GM19463 (cell line): ENCODE data around the gene SNRNP200.

Experiments used
- ATAC-seq: cut with Tn5 transposase; IDR thresholded peaks from one replicate; pipeline ENCODE4 v1.9.1; 2021; ENCODE audit warnings: mild to moderate bottlenecking, moderate library complexity; ENCODE audit not compliant: unreplicated experiment

SNRNP200 gene

DNA sequence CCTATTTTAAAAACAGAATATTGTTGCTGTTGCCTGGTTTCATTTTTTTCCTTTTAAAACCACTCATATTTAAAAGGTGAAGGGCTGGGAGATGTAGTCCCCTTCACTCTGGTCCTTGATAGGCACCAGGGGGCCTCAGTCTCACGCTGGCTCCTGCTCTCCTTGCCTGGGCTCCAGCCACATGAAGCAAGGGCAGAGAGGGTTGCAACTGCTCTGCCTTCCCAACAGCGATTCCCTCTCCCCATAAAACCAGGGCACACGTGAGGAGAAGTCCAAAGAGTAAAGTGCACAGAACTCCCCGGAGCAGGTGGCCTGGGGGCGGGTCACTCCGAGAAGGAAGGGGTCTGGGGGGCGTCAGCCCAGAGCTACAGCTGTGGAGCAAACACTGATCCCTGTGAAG, 52.3 kb downstream of the SNRNP200 start:
- ATAC-seq: no peak

DNA sequence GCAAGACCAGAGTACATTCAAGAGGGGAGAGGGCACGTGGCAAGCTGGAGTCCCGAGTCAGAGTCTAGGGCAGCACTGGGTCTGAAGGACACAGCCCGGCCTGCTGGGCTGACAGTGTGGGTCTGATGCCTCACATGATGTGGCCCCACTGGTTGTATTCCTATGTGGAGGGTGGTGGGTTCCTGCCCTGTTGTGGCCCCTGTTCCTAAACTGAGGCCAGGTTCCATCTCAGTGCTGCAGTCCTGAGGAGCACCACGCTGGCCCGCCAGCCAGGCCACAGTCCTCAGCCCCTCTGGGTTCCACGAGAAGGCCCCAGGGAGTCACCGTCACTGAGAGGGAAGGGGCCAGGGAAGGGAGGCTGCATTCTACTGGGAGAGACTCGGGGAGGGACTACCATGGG, 52.8 kb downstream of the SNRNP200 start:
- no peak for ATAC-seq

DNA sequence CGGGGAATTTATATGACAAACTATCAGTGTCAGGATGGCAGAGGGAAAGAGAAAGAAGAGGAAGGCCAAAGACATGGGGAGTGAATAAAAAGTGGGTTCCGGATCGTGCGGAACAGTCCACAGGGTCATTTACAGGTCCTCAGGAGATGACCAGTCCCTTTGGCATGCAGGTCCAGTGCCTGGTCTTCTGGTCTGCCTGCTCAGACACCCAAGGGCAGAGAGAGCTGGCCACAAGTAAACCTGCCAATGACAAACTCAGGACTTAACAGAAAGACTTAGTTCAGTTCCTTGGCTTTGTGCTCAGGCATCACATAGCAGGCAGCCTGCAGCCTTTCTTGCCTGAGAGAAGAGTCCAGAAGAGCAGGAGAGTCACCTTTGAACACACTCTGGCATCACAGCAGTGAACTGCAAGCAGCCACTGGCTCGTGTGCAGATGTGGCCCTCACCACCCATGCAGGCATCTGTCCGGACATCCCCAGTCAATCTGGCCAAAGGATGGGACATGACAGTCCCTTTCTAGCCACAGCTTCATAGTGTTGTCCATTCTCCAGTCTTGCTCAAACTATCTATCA, 53.5 kb downstream of the SNRNP200 start:
- ATAC-seq: no peak

DNA sequence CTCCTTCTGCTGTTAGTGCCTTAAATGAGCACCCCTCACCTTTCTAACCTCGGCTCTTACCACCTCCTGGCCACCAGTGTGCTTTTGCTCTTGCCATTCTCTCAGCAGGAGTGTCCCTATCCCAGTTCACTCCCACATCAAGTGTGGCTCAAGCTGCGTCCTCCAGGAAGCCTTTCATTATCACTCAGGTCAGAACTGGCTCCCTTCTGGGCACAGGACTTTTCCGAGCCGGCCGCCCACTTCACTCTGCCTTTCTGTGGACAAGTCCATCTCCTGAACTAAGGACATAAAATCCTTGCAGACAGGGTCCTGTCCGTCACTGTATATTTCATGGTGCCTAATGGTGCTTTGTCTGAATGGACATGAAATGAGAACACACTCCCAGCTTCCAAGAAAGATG, 55.2 kb downstream of the SNRNP200 start:
- ATAC-seq: no peak

DNA sequence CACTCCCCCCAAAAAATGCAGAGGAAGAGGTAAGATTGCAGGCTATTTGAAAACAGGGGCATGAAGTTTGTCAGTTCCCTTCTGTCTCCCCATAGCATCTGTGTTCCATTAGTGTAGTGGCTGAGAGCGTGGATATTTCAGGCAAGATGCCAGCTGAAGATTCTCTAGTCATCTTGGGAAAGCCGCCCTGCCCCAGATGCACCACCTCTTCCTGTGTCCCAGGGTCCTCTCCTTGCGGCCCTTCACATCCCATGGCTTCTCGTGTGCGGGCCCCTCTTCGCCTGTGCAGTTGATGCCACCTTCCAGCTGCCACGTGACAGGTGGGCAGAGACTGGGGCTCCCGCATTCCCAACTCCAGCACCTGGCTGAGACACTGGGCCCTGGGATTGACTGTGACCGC, 55.7 kb downstream of the SNRNP200 start:
- no peak for ATAC-seq

DNA sequence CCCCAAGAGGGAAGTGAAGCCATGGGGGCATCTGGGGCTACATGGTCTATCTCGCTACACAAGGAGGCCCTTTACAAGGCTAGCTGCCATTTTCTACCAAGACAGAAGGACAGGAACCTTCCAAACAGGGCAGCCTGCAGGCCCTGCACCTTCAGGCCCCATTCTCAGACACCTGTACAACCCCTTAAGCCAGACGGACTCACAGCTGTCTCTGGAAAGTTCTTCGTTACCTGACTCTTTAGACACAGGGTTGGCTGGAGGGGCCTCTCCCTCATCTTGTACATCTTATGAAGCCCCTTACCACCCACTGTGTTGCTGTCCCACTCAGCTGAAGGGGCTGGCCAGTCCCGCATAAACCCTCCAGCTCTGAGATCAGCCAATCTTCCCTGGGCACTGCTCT, 56.7 kb downstream of the SNRNP200 start:
- no peak for ATAC-seq

DNA sequence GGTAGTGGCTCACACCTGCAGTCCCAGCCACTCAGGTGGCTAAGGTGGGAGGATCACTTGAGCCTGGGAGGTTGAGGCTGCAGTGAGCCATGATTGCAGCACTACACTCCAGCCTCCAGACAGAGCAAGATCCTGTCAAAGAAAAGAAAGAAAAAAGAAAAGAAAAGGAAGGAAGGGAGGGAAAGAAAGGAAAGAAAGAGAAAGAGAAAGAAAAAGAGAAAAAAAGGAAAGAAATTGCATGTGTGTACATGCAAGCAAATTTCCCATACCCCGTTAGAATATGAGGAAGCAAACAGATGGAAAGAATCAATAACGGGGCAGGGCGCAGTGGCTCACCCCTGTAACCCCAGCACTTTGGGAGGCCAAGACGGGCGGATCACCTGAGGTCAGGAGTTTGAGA, 57.5 kb downstream of the SNRNP200 start:
- no peak for ATAC-seq

DNA sequence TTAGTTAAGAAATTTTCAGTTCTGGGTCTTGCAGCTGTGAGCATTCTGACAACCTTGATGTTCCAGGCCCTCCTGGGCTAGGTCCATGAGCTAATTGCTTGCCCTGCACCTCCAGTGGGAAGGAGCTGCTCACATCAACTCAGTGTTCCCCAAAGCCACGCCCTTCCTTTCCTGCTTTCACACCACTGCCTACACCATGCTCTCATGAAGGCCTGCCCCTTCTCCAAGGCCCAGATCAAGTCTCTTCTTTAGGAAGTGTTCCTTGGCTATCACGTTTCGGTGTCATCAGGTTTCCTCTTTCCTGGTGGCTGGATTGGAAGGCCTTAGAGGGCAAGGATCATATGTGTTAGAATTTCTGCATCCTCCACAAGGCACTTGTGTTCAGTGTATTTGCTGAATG, 58.3 kb downstream of the SNRNP200 start:
- ATAC-seq: no peak

DNA sequence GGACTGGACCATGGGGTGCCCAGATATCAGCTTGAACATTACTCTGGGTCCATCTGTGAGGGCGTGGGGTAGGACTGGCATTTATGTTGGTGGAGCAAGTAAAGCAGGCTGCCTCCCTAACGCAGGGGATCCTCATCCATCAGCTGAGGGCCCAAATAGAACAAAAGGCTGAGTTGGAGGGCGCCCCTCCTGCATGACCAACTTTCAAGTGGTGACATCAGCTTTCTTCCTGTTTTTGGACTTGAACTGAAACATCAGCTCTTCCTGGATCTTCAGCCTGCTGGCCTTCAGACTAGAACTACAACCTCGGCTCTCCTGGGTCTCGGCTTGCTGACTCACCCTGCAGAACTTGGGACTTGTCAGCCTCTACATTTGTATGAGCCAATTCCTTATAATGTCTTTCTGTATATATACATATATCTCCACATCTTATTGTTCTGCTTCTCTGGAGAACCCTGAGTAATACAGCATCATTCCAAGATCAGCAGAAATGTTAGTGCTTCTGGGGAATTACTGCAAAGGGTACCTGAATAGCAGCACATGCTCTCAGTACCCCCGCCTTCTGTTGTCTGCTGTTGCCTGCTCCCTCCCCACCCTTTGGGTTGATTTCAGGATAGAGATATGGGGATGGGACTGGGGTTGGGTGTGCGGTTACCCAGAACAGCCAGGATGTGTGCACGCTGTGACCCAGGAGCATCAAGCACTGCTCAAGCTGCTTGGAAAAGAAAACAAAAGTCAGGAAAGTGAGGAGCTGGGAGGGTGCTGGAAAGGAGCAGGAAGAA, 59.5 kb downstream of the SNRNP200 start:
- no peak for ATAC-seq

DNA sequence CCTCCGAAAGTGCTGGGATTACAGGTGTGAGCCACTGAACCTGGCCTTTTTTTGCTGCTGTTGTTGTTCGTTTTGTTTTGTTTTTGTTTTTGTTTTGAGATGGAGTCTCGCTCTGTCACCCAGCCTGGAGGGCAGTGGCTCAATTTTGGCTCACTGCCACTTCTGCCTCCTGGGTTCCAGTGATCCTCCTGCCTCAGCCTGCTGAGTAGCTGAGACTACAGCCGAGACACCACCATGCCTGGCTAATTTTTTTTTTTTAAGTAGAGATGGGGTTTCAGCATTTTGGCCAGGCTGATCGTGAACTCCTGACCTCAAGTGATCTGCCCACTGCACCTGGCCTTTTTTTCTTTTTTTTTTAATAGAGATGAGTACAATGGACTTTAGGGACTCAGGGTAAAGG, 61.5 kb downstream of the SNRNP200 start:
- ATAC-seq: no peak

DNA sequence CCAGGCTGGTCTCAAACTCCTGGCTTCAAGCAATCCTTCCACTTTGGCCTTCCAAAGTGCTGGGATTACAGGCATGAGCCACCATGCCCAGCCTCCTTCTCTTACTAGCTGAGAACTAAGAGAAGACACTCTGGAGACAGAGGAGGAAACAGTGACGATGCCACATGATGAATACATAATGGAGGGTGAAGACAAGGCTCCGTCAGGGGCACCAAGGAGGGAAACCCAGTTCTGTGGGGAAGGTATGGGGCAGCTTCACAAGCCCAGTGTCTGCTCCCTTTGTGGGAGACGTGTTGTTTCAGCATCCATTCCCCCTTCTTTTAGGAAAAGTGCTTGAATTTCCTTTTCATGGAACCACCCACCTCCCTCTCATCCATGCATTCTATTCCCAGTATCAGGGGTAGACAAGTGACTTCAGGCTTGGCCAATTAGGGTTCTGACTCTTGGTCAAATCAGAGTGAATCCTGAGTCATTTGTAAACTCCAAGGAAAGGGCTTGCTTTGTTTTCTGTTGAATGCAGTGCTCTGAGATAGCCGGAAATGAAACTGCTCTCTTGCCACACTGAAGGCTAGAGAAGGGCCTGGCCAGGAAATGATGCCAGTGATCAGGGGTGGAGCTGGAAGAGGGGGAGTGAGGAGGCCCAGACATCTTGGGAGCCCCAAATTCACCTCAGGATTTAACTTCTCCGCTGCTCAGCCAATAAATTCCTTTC, 63.3 kb downstream of the SNRNP200 start:
- peak; percentile 92 for ATAC-seq

DNA sequence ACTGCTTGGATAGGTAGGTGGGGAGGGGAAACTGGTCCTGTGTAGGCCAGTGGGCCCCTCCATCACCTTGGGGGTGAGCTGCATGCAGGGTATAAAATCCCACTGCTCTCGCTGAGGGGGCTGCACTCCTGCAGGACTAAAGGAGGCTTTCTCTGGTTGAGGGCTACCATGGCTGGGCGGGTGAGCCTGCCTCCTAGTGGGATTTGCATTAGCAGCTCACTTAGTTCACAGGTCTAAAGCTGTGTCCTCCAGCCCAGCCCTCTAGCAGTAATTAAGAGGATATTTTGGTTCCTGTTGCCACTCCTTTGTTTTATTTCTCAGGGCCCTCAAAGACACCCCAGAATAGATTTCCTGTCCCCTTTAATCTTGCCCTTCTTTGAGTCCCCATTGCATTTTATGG, 64.1 kb downstream of the SNRNP200 start:
- no peak for ATAC-seq

DNA sequence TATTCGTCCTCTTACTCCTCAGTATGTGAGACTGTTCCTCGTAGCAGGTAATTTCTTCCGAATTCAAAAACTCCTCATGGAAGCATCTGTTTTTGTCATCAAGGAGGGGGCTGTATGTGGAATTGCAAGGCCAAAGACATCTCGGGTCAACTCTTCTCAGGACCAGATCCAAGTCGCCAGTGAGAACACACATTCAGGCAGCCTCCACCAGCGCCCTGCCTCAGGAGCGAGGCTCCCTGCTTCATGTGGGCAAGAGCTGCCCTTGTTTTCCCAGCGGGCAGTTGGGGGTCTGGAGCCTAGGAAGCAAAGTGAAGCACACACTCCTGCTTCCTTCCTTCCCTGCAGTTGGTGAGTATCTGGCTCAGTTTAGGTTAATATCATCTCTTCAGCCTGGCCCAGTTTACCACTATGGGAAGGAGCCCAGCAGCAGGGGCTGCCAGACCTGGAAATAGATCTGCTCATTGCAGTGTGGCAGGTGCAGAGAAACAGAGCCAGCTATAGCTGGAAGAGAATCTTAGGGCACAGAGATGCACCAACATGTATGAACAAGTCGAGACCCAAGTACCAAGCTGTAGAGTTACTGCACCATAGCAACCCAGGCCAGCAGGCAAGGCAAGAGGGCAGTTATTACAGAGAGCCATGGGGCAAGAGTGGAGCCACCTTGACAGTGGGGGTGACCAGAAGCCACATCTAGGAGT, 64.9 kb downstream of the SNRNP200 start:
- no peak for ATAC-seq

DNA sequence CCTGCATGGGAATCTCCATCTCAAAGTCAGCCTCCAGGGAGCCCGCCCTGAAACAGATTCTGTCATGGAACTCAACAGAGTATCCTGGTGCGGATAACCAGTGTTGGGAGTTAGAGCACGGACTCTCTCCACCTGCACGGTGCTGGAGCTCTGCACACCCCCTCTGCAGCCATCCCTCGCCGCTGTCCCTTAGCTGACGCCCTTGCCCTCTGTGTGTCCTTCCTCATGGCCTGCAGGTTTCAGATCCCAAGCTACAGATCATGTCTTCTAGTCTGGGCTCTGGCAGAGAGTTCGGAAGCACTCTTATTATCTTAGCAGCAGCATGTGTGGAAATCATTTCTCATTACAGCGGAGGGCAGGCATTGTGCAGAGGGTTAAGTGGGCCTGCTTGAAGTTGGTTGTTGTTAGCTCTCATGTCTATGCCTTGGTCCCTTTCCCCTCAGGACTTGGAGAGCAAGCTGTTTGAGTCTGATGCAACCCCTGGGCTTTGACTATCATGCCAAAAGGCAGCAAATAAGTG, 65.5 kb downstream of the SNRNP200 start:
- ATAC-seq: no peak

DNA sequence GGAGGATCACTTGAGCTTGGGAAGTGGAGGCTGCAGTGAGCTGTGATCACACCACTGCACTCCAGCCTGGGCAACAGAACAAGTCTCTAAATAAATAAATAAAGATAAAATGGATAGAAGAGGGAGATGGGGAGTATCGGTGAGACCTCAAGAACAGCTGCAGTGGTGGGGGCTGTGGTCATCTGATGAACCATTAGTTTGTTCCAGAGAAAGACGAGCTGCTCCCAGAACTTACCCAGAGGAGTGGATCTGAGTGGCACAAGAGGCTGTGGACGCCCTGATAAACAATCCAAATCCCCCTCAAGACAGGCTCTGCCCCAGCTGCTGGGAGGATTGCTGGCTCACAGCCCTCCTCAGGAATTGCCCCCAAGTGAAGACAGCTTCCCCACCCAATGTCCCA, 66.3 kb downstream of the SNRNP200 start:
- ATAC-seq: no peak

DNA sequence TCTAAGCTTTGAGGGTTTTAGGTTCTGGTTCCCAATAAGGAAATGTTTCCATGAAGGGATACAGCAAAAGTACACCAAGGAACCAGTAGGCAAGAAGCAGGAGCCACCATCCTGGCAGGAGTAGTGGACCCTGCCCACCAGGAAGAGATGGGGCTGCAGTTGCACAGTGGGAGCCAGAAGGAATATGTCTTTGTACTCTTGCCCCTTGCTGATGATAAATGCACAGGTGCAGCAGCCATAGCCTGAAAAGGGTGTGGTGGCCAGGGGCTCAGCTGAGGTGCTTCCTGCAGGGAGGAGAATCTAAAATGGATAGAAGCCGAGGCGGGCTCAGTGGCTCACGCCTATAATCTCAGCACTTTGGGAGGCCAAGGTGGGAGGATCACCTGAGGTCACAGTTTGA, 67.1 kb downstream of the SNRNP200 start:
- ATAC-seq: no peak

DNA sequence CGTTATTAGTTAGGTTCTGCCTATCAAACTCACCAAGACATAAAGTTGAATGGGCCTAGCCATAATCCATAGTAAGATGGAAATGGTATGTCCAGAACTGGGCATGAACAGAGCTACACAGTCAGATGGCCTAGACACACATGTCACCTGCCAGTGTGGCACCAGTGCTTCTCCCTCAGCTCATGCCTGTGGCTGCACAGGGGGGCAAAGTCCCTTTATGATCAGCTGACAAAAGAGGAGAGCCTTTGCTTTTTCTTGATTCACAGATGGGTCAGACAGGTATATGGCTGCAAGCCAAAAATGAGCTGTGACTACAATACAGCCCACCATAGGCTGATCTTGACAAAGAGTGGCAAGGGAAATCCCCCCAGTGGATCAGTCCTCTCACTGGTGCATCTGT, 68.5 kb downstream of the SNRNP200 start:
- no peak for ATAC-seq

DNA sequence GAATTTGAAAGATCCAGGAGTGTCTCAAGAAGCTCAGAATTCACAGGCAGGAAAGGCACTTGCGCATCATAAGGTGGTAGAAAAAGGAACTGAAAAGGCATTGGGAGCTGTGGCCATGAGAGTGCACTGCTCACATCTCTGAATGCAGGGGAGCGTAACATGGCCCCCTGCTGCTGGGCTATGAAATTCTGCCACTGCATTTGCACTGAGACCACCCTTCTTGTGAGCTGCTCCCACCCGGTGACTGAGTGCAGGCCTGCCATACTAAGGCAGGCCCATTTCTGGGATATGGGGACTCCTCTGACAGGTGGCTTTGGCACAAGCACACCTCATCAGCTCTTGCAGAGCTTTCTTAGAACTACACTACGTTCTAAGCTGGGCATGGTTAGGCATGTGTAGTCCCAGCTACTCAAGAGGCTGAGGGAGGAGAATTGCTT, 71.4 kb downstream of the SNRNP200 start:
- ATAC-seq: peak; percentile 93

DNA sequence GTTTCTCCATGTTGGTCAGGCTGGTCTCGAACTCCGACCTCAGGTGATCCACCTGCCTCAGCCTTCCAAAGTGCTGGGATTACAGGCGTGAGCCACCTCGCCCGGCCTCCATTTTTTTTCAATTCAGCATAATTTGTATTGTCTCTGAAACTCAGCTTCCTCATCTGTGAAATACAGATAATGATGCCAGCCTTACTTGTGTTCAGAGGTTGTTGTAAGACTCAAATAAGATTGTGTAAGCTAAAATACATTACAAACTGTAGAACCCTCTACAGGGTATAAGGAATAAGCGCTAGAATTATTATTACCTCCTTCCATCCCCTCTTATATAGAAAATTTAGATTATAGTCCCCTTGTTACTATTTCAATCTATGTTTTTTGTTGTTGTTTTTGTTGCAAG, 71.9 kb downstream of the SNRNP200 start:
- no peak for ATAC-seq

DNA sequence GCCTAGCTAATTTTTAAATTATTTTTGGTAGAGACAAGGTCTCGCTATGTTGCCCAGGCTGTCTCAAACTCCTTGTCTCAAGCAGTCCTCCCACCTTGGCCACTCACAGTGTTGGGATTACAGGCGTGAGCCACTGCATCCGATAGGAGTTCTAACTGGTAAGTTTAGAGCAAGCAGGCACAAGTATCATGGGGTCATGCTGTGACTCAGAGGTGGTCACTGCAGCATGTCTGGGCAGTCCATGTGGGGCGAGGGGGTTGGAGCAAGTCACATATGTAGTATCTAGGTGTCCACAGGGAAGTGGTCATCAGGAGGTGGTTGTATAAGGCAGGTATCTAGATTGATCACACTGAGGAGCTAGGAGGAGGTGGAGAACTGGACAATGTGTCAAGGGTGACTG, 74.0 kb downstream of the SNRNP200 start:
- no peak for ATAC-seq

DNA sequence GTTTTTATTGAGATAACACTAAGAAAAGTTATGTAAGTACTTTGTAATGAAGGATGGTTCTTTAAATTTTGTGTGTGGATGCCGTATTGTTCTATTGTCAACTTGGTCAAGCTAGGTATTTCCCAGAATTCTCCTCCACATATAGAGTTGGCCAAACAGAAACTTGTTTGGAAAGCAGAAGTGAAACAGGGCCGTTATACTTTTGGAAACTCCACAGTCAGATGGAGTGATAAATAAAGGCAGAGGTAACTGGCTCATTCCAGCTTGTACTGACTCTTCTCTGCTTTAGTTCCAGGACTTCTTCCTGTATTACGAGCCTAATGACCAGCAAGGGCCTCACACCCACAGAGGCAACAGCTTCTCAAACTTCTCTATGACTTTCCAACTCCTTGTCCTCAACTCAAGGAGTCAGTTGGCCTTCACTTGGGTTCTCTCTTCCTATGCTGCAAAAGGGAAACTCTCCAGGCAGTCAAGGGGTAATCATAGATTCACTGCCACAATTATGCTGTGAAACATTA, 80.3 kb downstream of the SNRNP200 start:
- peak; percentile 80 for ATAC-seq
